HG03457 (cell line): ENCODE results near the gene RGL2.

ENCODE experiments used
- ATAC-seq: cut with Tn5 transposase; IDR thresholded peaks from one replicate; pipeline ENCODE4 v1.9.1; 2021; ENCODE audit warnings: moderate number of reproducible peaks; ENCODE audit not compliant: unreplicated experiment

The RGL2 gene

DNA sequence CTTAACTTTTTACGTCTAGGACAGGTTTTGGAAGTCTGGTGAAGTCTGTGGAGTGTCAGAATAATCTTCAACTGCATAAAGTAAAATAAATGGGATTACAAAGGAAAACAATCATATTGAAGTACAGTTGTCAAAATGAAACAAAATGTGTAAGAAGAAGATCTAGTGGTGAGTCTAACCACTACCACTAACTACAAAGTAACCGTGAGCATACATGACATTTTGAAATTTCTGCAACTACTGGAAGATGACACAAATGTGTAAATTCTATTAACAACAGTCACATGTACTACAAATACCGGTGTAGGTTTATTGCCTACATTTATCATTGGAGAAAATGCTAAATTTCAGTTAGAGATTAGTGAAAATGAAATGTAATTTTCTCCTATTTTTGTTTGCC lies 56.8 kb downstream of the RGL2 start:
- no peak for ATAC-seq
